Measurements from ENCODE around the gene RAB5B.
A peak's percentile ranks its signal among the peaks of the same experiment; 100 is the strongest.

Gene RAB5B, protein sequence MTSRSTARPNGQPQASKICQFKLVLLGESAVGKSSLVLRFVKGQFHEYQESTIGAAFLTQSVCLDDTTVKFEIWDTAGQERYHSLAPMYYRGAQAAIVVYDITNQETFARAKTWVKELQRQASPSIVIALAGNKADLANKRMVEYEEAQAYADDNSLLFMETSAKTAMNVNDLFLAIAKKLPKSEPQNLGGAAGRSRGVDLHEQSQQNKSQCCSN

GRCh38 chr12:55973599-55974307 lies at the start of gene RAB5B:
TSS of gene RAB5B (plus strand) at chr12:55974078. CDS start at chr12:55986961, 12,883 bp downstream.
- Histone ChIP-seq H3K4me1 (ENCODE audit: control insufficient read depth, insufficient read depth, low read length) (peaks cover 10% of the 10 kb centered on the region; the same call in 1 of the 2 replicates), H3K9ac (ENCODE audit: low read length) (peak within 1 kb of the TSS; percentile 82), H3K4me3 (ENCODE audit: low read depth, low read length) (peak within 1 kb of the TSS; percentile 81), H3K9me3 (ENCODE audit: control insufficient read depth, insufficient read depth, low read depth, low read length) (no peaks in the 10 kb centered on the region), H3K27me3 (ENCODE audit: control insufficient read depth, insufficient read depth, low read length) (no peaks in the 10 kb centered on the region), H3K27ac (ENCODE audit: low read depth, low read length) (peak within 1 kb of the TSS; percentile 50; the same call in 1 of the 2 replicates), H3K36me3 (ENCODE audit: control insufficient read depth, insufficient read depth, low read length) (peaks cover 41% of the 10 kb centered on the region)

DNA sequence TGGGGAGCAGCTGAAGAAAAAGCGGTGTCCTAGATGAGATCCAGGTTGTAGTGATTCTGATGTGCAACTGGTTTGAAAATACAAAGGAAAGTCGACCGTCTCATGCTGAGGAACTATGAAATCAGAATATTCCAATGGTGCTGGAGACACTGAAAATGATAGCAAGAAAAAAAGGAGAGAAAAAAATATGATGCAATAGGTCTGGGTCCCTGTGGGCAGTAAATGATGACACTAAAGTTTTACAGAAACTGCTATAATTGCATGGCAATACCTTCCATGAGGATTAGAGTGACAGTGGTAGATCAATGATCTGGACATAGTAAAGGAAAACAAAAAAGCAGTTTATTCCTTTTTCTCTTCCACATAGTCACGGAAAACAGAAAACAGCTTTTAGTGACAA lies 48.5 kb upstream of the RAB5B start:
- Histone ChIP-seq H3K36me3 (ENCODE audit: control insufficient read depth, insufficient read depth, low read length) (peaks cover 29% of the 10 kb centered on the region), H3K4me3 (ENCODE audit: low read depth, low read length) (peak overlapping the region; percentile 99; the same call in 1 of the 2 replicates), H3K27me3 (ENCODE audit: control insufficient read depth, insufficient read depth, low read length) (no peaks in the 10 kb centered on the region), H3K4me1 (ENCODE audit: control insufficient read depth, insufficient read depth, low read length) (peaks cover 8% of the 10 kb centered on the region; the same call in 1 of the 2 replicates), H3K9ac (ENCODE audit: low read length) (no peak overlapping the region), H3K27ac (ENCODE audit: low read depth, low read length) (no peak overlapping the region), H3K9me3 (ENCODE audit: control insufficient read depth, insufficient read depth, low read depth, low read length) (no peaks in the 10 kb centered on the region)

- Histone ChIP-seq H3K27ac (ENCODE audit: low read depth, low read length) (peak overlapping the region; percentile 93), H3K9ac (ENCODE audit: low read length) (peak overlapping the region; percentile 96), H3K36me3 (ENCODE audit: control insufficient read depth, insufficient read depth, low read length) (peaks cover 24% of the 10 kb centered on the region), H3K9me3 (ENCODE audit: control insufficient read depth, insufficient read depth, low read depth, low read length) (no peaks in the 10 kb centered on the region), H3K4me3 (ENCODE audit: low read depth, low read length) (peak overlapping the region; percentile 99), H3K27me3 (ENCODE audit: control insufficient read depth, insufficient read depth, low read length) (0 out of 2 replicates have a peak, but pooled peaks cover under 1% of the 10 kb centered on the region), H3K4me1 (ENCODE audit: control insufficient read depth, insufficient read depth, low read length) (peaks cover 11% of the 10 kb centered on the region)
Measured at GRCh38 chr12:55925870-55926737, 47.8 kb upstream of the RAB5B start.

- Histone ChIP-seq H3K27ac (ENCODE audit: low read depth, low read length) (peak overlapping the region; percentile 93), H3K36me3 (ENCODE audit: control insufficient read depth, insufficient read depth, low read length) (peaks cover 21% of the 10 kb centered on the region), H3K9me3 (ENCODE audit: control insufficient read depth, insufficient read depth, low read depth, low read length) (no peaks in the 10 kb centered on the region), H3K27me3 (ENCODE audit: control insufficient read depth, insufficient read depth, low read length) (peaks cover 5% of the 10 kb centered on the region; the same call in 1 of the 2 replicates), H3K9ac (ENCODE audit: low read length) (peak overlapping the region; percentile 96), H3K4me1 (ENCODE audit: control insufficient read depth, insufficient read depth, low read length) (peaks cover 16% of the 10 kb centered on the region), H3K4me3 (ENCODE audit: low read depth, low read length) (peak overlapping the region; percentile 99)
Measured at GRCh38 chr12:55926738-55927587, 46.9 kb upstream of the RAB5B start.

DNA sequence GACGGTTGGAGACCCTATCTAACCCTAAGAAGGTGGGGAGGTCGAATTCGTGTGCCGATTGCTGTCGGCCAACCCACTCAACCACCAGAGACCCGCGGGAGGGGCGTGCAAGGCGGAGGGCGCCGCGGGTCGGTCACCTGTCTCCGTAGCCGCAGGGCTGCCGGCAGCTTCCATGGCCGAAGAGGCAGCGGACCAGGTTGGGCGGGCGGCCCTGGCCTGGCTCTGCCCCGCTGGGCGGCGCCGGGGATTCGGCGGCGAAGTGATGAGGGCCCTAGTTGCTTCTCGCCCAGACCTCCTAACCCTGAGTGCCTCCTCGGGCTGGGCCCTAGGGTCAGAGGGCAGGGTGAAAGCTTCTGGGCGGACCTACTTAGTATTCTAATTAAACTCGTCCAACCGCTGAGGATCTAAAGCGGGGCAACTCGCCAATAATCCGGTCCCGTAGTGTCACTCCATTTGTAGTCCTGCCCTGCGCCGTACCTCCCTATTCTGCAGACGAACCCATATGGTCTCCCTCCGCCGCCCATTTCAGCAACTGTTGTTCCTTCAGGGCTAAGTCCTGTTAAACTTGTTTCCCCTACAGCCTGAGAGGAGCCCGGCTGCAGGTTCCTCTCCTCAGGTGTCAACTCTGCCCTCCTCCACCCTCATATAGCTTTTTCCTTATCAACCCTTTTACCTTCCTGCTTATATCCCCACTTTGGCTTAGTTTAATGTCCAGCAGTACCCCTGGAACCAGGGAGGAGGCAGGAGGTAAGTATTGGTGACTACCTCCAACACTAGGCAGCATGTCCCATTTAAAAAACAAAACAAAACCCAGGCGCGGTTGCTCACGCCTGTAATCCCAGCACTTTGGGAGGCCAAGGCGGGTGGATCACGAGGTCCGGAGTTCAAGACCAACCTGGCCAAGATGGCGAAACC lies 46.0 kb upstream of the RAB5B start, which contains the start of gene PYM1:
Gene PYM1 (minus strand): TSS at position 307 of the 915 bp plus-strand sequence. CDS start 133 bp downstream, at position 174.
- Histone ChIP-seq H3K36me3 (ENCODE audit: control insufficient read depth, insufficient read depth, low read length) (peaks cover 14% of the 10 kb centered on the region), H3K9ac (ENCODE audit: low read length) (peak within 1 kb of the TSS; percentile 96), H3K9me3 (ENCODE audit: control insufficient read depth, insufficient read depth, low read depth, low read length) (no peaks in the 10 kb centered on the region), H3K27ac (ENCODE audit: low read depth, low read length) (peak within 1 kb of the TSS; percentile 93), H3K27me3 (ENCODE audit: control insufficient read depth, insufficient read depth, low read length) (peaks cover 13% of the 10 kb centered on the region), H3K4me1 (ENCODE audit: control insufficient read depth, insufficient read depth, low read length) (peaks cover 22% of the 10 kb centered on the region), H3K4me3 (ENCODE audit: low read depth, low read length) (peak within 1 kb of the TSS; percentile 99)

- Histone ChIP-seq H3K9me3 (ENCODE audit: control insufficient read depth, insufficient read depth, low read depth, low read length) (no peaks in the 10 kb centered on the region), H3K36me3 (ENCODE audit: control insufficient read depth, insufficient read depth, low read length) (peaks cover 9% of the 10 kb centered on the region), H3K9ac (ENCODE audit: low read length) (no peak overlapping the region), H3K27me3 (ENCODE audit: control insufficient read depth, insufficient read depth, low read length) (peaks cover 25% of the 10 kb centered on the region), H3K27ac (ENCODE audit: low read depth, low read length) (no peak overlapping the region), H3K4me3 (ENCODE audit: low read depth, low read length) (no peak overlapping the region), H3K4me1 (ENCODE audit: control insufficient read depth, insufficient read depth, low read length) (peaks cover 26% of the 10 kb centered on the region)
Measured at GRCh38 chr12:55929306-55929791, 44.5 kb upstream of the RAB5B start.

- no peaks in the 10 kb centered on the region for H3K9me3 ChIP-seq (ENCODE audit: control insufficient read depth, insufficient read depth, low read depth, low read length)
- no peak within 1 kb of the TSS for H3K27ac ChIP-seq (ENCODE audit: low read depth, low read length)
- H3K9ac ChIP-seq (ENCODE audit: low read length), result no peak within 1 kb of the TSS
- H3K4me3 ChIP-seq (ENCODE audit: low read depth, low read length), result peak within 1 kb of the TSS; percentile 63
- H3K36me3 ChIP-seq (ENCODE audit: control insufficient read depth, insufficient read depth, low read length), result 0 out of 2 replicates have a peak, but pooled peaks cover 3% of the 10 kb centered on the region
- peaks cover 28% of the 10 kb centered on the region for H3K27me3 ChIP-seq (ENCODE audit: control insufficient read depth, insufficient read depth, low read length)
- peaks cover 23% of the 10 kb centered on the region for H3K4me1 ChIP-seq (ENCODE audit: control insufficient read depth, insufficient read depth, low read length)
Measured at GRCh38 chr12:55930771-55931316, 43.0 kb upstream of the RAB5B start, which contains the start of gene DGKA. TSS of gene DGKA (plus strand) at chr12:55931162. CDS start at chr12:55936504, 5,342 bp downstream.

DNA sequence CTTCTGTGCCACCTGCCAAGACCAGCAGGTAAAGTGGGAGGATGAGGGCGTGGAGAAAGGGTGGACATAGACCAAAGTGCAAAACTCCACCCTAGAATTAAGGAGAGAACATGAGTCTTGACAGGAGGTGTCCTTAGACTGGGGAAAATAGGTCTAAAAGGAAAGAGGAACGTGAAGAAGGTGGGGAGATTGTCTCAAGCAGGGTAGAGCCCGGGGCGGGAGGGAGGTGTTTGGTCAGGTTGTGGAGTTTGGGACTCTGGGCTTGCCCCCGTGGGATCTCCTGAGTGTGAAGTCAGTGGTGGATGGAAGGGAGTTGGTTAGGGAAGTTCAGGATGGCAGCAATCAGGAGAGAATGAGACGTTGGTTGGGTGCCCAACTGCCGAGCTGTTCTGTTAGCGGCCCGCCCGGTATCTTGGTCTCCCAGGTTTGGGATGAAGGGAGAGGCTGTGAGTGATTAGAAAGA lies 42.5 kb upstream of the RAB5B start:
- H3K4me3 ChIP-seq (ENCODE audit: low read depth, low read length), result peak overlapping the region; percentile 63
- H3K4me1 ChIP-seq (ENCODE audit: control insufficient read depth, insufficient read depth, low read length), result peaks cover 20% of the 10 kb centered on the region
- H3K36me3 ChIP-seq (ENCODE audit: control insufficient read depth, insufficient read depth, low read length), result 0 out of 2 replicates have a peak, but pooled peaks cover 3% of the 10 kb centered on the region
- no peak overlapping the region for H3K27ac ChIP-seq (ENCODE audit: low read depth, low read length)
- H3K9ac ChIP-seq (ENCODE audit: low read length), result no peak overlapping the region
- no peaks in the 10 kb centered on the region for H3K9me3 ChIP-seq (ENCODE audit: control insufficient read depth, insufficient read depth, low read depth, low read length)
- H3K27me3 ChIP-seq (ENCODE audit: control insufficient read depth, insufficient read depth, low read length), result peaks cover 28% of the 10 kb centered on the region
